Stomach (tissue), 9 donors: ENCODE results near the gene PCDHGC4. TPM values are rescaled to one million over a fixed set of nuclear protein-coding genes. Genes with fewer than 3 reads are reported as not detected.
A peak's percentile ranks its signal among the peaks of the same experiment; 100 is the strongest.

Experiments
- DNase-seq, 2 donors: peaks; one replicate each; pipeline versions ENCODE4 v3.0.0 to v3.0.0-alpha.2; 2013 to 2019
- H3K27ac ChIP-seq, 5 donors: fragments of 200-600 bp in 4 of 5; sonication (generic) in 4 of 5; one replicate each; pipeline ENCODE4 v1.5.1; 2013 to 2019; ENCODE audit warnings: mild to moderate bottlenecking in 1 of 5, moderate library complexity in 1 of 5
- H3K27me3 ChIP-seq, 3 donors: fragments of 200-600 bp; sonication (generic); one replicate each; pipeline ENCODE4 v1.5.1; 2017 to 2019; ENCODE audit warnings: mixed run types in 1 of 3
- H3K36me3 ChIP-seq, 4 donors: fragments of 200-600 bp; sonication (generic); 1 replicate in 3 of 4; 2 replicates in 1 of 4; pipeline ENCODE4 v1.5.1; 2016 to 2019
- H3K4me1 ChIP-seq, 4 donors: fragments of 200-600 bp; sonication (generic); one replicate each; pipeline ENCODE4 v1.5.1; 2016 to 2019
- H3K4me3 ChIP-seq, 4 donors: fragments of 200-600 bp; sonication (generic) in 3 of 4; one replicate each; pipeline ENCODE4 v1.5.1; 2016 to 2019; ENCODE audit warnings: mild to moderate bottlenecking in 1 of 4
- H3K9me3 ChIP-seq, 4 donors: fragments of 200-600 bp; sonication (generic); one replicate each; pipeline ENCODE4 v1.5.1; 2016 to 2019
- CTCF ChIP-seq, 7 experiments: fragments of 450-650 bp in 4 of 7; fragments of 200-600 bp in 3 of 7; sonication (generic) in 3 of 7; IDR thresholded peaks; one replicate each; pipeline ENCODE4 v1.5.1; 2016 to 2019; ENCODE audit warnings: antibody characterized with exemption in 7 of 7, control low read depth in 2 of 7, mild to moderate bottlenecking in 1 of 7
- EP300 ChIP-seq: sonication (generic); formaldehyde crosslinking; IDR thresholded peaks from one replicate; pipeline ENCODE4 v1.6.1; 2017; ENCODE audit warnings: antibody characterized with exemption
- POLR2A ChIP-seq, 4 donors: fragments of 450-650 bp; IDR thresholded peaks; one replicate each; pipeline ENCODE4 v1.6.1; 2016; ENCODE audit warnings: antibody characterized with exemption in 4 of 4, control low read depth in 2 of 4, mild to moderate bottlenecking in 1 of 4, moderate library complexity in 1 of 4
- POLR2AphosphoS5 ChIP-seq, 3 donors: sonication (generic); formaldehyde crosslinking; IDR thresholded peaks; one replicate each; pipeline ENCODE4 v1.6.1; 2016; ENCODE audit warnings: antibody characterized with exemption in 3 of 3
- WGBS, 5 donors: extraction: QIAGEN DNeasy Blood & Tissue Kit in 3 of 5; methylation state at CpG; one replicate each; pipeline versions ENCODE4 v1.1.5 to v1.1.7; 2013 to 2018; 5-methylcytosine and 5-hydroxymethylcytosine counted together
- intact Hi-C: fragments of 100-400 bp; cut with DNase I; formaldehyde crosslinking; loops from one replicate; pipeline ENCODE4 v1.15.1; 2023; ENCODE audit warnings: low total_unique reads
- polyA plus RNA-seq, 3 donors: library from polyadenylated mRNA; stranded (reverse); fragments of 200-250 nt; gene quantifications; one replicate each; pipeline ENCODE4 v1.2.3, GENCODE V29; 2013
- total RNA-seq, 5 donors: library from RNA; depleted of rRNA; stranded (reverse); fragments of >200 nt; gene quantifications; one replicate each; pipeline versions ENCODE4 v1.1.0 to v1.2.3, GENCODE V29; 2014 to 2016
- donor health status: healthy with polysubstance abuse.
- donor health status: Bipolar disorder and iron deficiency.
- donor health status: healthy.

The PCDHGC4 gene
- total and polyA plus RNA-seq, 8 donors: 0.87 to 15.4 (median 5.0) TPM; not detected in 4

GRCh38 chr5:141486091-141486490 is 1.3 kb downstream of the PCDHGC4 start:
- intact Hi-C loops: no loop called here
- Histone ChIP-seq H3K36me3 (peaks cover 0 to 43% (median 0%) of the 10 kb centered on the region in 4 donors), H3K4me3 (no peak overlapping the region), H3K4me1 (peaks cover 18 to 43% (median 26%) of the 10 kb centered on the region in 4 donors), H3K27me3 (peaks cover 0 to 78% (median 27%) of the 10 kb centered on the region in 3 donors), H3K9me3 (peaks cover 0 to 11% (median 0%) of the 10 kb centered on the region in 4 donors), H3K27ac (no peak overlapping the region)
- no peak for TF ChIP-seq POLR2A (IDR thresholded peaks at IDR 0.05)
- no peak for TF ChIP-seq EP300
- TF ChIP-seq POLR2AphosphoS5 (IDR thresholded peaks at IDR 0.05): no peak
- no peak for TF ChIP-seq CTCF (IDR thresholded peaks at IDR 0.05)
- 81 to 94% (median 90%) methylated on average over 8 to 9 of the region's 9 CpGs for WGBS, 5 donors
- DNase-seq: no peak

- Histone ChIP-seq H3K27me3 (peaks cover 0 to 88% (median 38%) of the 10 kb centered on the region in 3 donors), H3K4me1 (peaks cover 22 to 48% (median 33%) of the 10 kb centered on the region in 4 donors), H3K27ac (no peak overlapping the region), H3K36me3 (peaks cover 0 to 50% (median 0%) of the 10 kb centered on the region in 4 donors), H3K4me3 (no peak overlapping the region), H3K9me3 (peaks cover 0 to 19% (median 0%) of the 10 kb centered on the region in 4 donors)
- no peak for DNase-seq
- WGBS, 5 donors: 69 to 83% (median 81%) methylated on average over 6 to 7 of the region's 7 CpGs
- TF ChIP-seq POLR2AphosphoS5 (IDR thresholded peaks at IDR 0.05) (no peak), POLR2A (IDR thresholded peaks at IDR 0.05) (no peak)
- intact Hi-C loops: no loop called here
Measured at GRCh38 chr5:141487131-141487530, 2.3 kb downstream of the PCDHGC4 start.

- peaks cover 0 to 91% (median 44%) of the 10 kb centered on the region in 3 donors for H3K27me3 ChIP-seq
Measured at GRCh38 chr5:141488591-141489561, 4.0 kb downstream of the PCDHGC4 start, which contains the start of gene PCDHGC5. Gene PCDHGC5 (plus strand): TSS chr5:141489081. CDS start chr5:141489241, 160 bp downstream.

GRCh38 chr5:141489841-141490240 is 5.0 kb downstream of the PCDHGC4 start:
- Histone ChIP-seq H3K4me1 (peaks cover 21 to 60% (median 36%) of the 10 kb centered on the region in 4 donors), H3K27me3 (peaks cover 0 to 91% (median 40%) of the 10 kb centered on the region in 3 donors), H3K36me3 (peaks cover 0 to 50% (median 0%) of the 10 kb centered on the region in 4 donors), H3K9me3 (peaks cover 0 to 22% (median 0%) of the 10 kb centered on the region in 4 donors), H3K4me3 (no peak overlapping the region), H3K27ac (peak overlapping the region in 1 of 5 donors; percentile 36)
- 80 to 85% (median 83%) methylated on average over 8 to 10 of the region's 10 CpGs for WGBS, 5 donors
- TF ChIP-seq CTCF (IDR thresholded peaks at IDR 0.05) (no peak), POLR2A (IDR thresholded peaks at IDR 0.05) (no peak), POLR2AphosphoS5 (IDR thresholded peaks at IDR 0.05) (no peak), EP300 (no peak)
- intact Hi-C loops: no loop called here
- no peak for DNase-seq

More at GRCh38 chr5:141488591-141489561, 4.0 kb downstream of the PCDHGC4 start, which contains the start of gene PCDHGC5:
- intact Hi-C loops: no loop called here
- peak within 1 kb of the TSS in 1 of 5 donors; percentile 36 for H3K27ac ChIP-seq
- no peak for TF ChIP-seq POLR2AphosphoS5 (IDR thresholded peaks at IDR 0.05)
- TF ChIP-seq EP300: no peak
- no peak for TF ChIP-seq POLR2A (IDR thresholded peaks at IDR 0.05)
- peaks cover 0 to 50% (median 0%) of the 10 kb centered on the region in 4 donors for H3K36me3 ChIP-seq
- no peak for DNase-seq
- no peak within 1 kb of the TSS for H3K4me3 ChIP-seq
- peaks cover 23 to 60% (median 41%) of the 10 kb centered on the region in 4 donors for H3K4me1 ChIP-seq
- peaks cover 0 to 22% (median 0%) of the 10 kb centered on the region in 4 donors for H3K9me3 ChIP-seq
- WGBS, 5 donors: 57 to 65% (median 63%) methylated on average over 14 of the region's 14 CpGs

- no peak for DNase-seq
- WGBS, 5 donors: 86 to 95% (median 92%) methylated on average over 7 to 10 of the region's 10 CpGs
- peaks cover 0 to 19% (median 0%) of the 10 kb centered on the region in 4 donors for H3K9me3 ChIP-seq
- H3K4me1 ChIP-seq: peaks cover 16 to 59% (median 34%) of the 10 kb centered on the region in 4 donors
- intact Hi-C loops: no loop called here
- H3K4me3 ChIP-seq: no peak overlapping the region
- H3K27me3 ChIP-seq: peaks cover 0 to 91% (median 35%) of the 10 kb centered on the region in 3 donors
- peaks cover 0 to 50% (median 1%) of the 10 kb centered on the region in 4 donors for H3K36me3 ChIP-seq
- H3K27ac ChIP-seq: no peak overlapping the region
- no peak for TF ChIP-seq POLR2AphosphoS5 (IDR thresholded peaks at IDR 0.05)
- TF ChIP-seq CTCF (IDR thresholded peaks at IDR 0.05): no peak
- TF ChIP-seq EP300: no peak
- TF ChIP-seq POLR2A (IDR thresholded peaks at IDR 0.05): no peak
Measured at GRCh38 chr5:141490271-141490670, 5.4 kb downstream of the PCDHGC4 start.
